ENCODE data around the gene LMX1A. TPM values are rescaled to one million over a fixed set of nuclear protein-coding genes. Genes with fewer than 3 reads are reported as not detected.

The LMX1A gene
- total and polyA plus RNA-seq, 2 donors from 2014 or later, result not detected

GRCh38 chr1:165367375-165367993, 11.0 kb upstream of the LMX1A start:
- FAIRE-seq (no peak), DNase-seq (peak in 4 of 5 donors; percentile 84 to 91 (median 87))
- TF ChIP-seq CTCF (IDR thresholded peaks at IDR 0.05; ENCODE audit: borderline replicate concordance, extremely low read depth, insufficient read depth), result peak; percentile 81
- Histone ChIP-seq H3K36me3 (ENCODE audit: control insufficient read depth in 2 of 3, insufficient read depth in 3 of 3, low read length in 3 of 3) (no peaks in the 10 kb centered on the region), H3K4me3 (ENCODE audit: low read length in 3 of 3) (no peak overlapping the region), H3K9ac (ENCODE audit: low read length in 3 of 3) (no peak overlapping the region), H3K27ac (ENCODE audit: low read depth in 2 of 2, low read length in 2 of 2) (no peak overlapping the region), H3K9me3 (ENCODE audit: control insufficient read depth in 2 of 3, insufficient read depth in 1 of 3, low read length in 3 of 3) (no peaks in the 10 kb centered on the region), H3K4me1 (ENCODE audit: control insufficient read depth in 2 of 3, insufficient read depth in 2 of 3, low read depth in 1 of 3, low read length in 3 of 3) (no peaks in the 10 kb centered on the region), H3K27me3 (ENCODE audit: control insufficient read depth, insufficient read depth, low read length) (no peaks in the 10 kb centered on the region)
- intact Hi-C loops (cut with DNase I), result no loop called here

- Histone ChIP-seq H3K9me3 (ENCODE audit: control insufficient read depth in 2 of 3, insufficient read depth in 1 of 3, low read length in 3 of 3) (no peaks in the 10 kb centered on the region), H3K4me1 (ENCODE audit: control insufficient read depth in 2 of 3, insufficient read depth in 2 of 3, low read depth in 1 of 3, low read length in 3 of 3) (no peaks in the 10 kb centered on the region), H3K27ac (ENCODE audit: low read depth in 2 of 2, low read length in 2 of 2) (no peak overlapping the region), H3K36me3 (ENCODE audit: control insufficient read depth in 2 of 3, insufficient read depth in 3 of 3, low read length in 3 of 3) (no peaks in the 10 kb centered on the region), H3K4me3 (ENCODE audit: low read length in 3 of 3) (no peak overlapping the region), H3K27me3 (ENCODE audit: control insufficient read depth, insufficient read depth, low read length) (peaks cover 9% of the 10 kb centered on the region), H3K9ac (ENCODE audit: low read length in 3 of 3) (no peak overlapping the region)
- TF ChIP-seq CTCF (IDR thresholded peaks at IDR 0.05; ENCODE audit: borderline replicate concordance, extremely low read depth, insufficient read depth), result no peak
- DNase-seq (no peak), FAIRE-seq (no peak)
- intact Hi-C loops (cut with DNase I), result no loop called here
Observed at GRCh38 chr1:165365341-165365740, 8.8 kb upstream of the LMX1A start.

GRCh38 chr1:165364568-165365133, 8.1 kb upstream of the LMX1A start:
- Histone ChIP-seq H3K4me3 (ENCODE audit: low read length in 3 of 3) (no peak overlapping the region), H3K4me1 (ENCODE audit: control insufficient read depth in 2 of 3, insufficient read depth in 2 of 3, low read depth in 1 of 3, low read length in 3 of 3) (no peaks in the 10 kb centered on the region), H3K9ac (ENCODE audit: low read length in 3 of 3) (no peak overlapping the region), H3K27me3 (ENCODE audit: control insufficient read depth, insufficient read depth, low read length) (peaks cover 9% of the 10 kb centered on the region), H3K9me3 (ENCODE audit: control insufficient read depth in 2 of 3, insufficient read depth in 1 of 3, low read length in 3 of 3) (no peaks in the 10 kb centered on the region), H3K36me3 (ENCODE audit: control insufficient read depth in 2 of 3, insufficient read depth in 3 of 3, low read length in 3 of 3) (no peaks in the 10 kb centered on the region), H3K27ac (ENCODE audit: low read depth in 2 of 2, low read length in 2 of 2) (no peak overlapping the region)
- no peak for FAIRE-seq
- intact Hi-C loops (cut with DNase I), result no loop called here
- no peak for TF ChIP-seq CTCF (IDR thresholded peaks at IDR 0.05; ENCODE audit: borderline replicate concordance, extremely low read depth, insufficient read depth)
- DNase-seq, result no peak

Data from kidney (tissue), 14 donors.